ENCODE results near the gene LNX1.

Gene LNX1

DNA sequence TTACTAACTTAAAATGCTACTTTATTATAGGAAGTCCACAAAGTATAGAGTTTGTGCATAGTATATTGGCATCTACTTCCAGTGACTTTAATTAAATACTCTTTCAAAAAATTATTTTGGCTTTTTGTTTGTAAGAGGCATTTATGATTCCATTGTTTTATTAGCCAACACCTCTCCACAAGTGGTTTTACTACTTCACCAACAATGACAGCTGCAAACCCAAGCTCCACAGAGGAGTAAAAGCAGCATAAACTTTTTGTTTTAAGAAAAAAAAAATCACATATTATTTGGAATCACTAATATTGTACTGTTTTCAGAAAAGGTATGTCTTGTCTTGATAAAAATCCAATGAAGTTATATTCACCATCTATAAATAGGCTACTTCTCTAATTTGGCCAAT, 125.4 kb downstream of the LNX1 start:
- no peak for DNase-seq (ENCODE audit: low spot score)
- in situ Hi-C loops (cut with MboI; ENCODE audit: low pct_unique_long_range_greater_than_20kb, low sequenced_read_pairs, unreplicated experiment), result no loop called here

GRCh38 chr4:53465281-53465680, 126.0 kb downstream of the LNX1 start:
- no peak for DNase-seq (ENCODE audit: low spot score)
- in situ Hi-C loops (cut with MboI; ENCODE audit: low pct_unique_long_range_greater_than_20kb, low sequenced_read_pairs, unreplicated experiment), result no loop called here
- TF ChIP-seq, protein P1, sequence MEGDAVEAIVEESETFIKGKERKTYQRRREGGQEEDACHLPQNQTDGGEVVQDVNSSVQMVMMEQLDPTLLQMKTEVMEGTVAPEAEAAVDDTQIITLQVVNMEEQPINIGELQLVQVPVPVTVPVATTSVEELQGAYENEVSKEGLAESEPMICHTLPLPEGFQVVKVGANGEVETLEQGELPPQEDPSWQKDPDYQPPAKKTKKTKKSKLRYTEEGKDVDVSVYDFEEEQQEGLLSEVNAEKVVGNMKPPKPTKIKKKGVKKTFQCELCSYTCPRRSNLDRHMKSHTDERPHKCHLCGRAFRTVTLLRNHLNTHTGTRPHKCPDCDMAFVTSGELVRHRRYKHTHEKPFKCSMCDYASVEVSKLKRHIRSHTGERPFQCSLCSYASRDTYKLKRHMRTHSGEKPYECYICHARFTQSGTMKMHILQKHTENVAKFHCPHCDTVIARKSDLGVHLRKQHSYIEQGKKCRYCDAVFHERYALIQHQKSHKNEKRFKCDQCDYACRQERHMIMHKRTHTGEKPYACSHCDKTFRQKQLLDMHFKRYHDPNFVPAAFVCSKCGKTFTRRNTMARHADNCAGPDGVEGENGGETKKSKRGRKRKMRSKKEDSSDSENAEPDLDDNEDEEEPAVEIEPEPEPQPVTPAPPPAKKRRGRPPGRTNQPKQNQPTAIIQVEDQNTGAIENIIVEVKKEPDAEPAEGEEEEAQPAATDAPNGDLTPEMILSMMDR (IDR thresholded peaks at IDR 0.05; ENCODE audit: extremely low read depth, insufficient read depth, missing control alignments), result no peak

More for the DNA sequence above, 125.4 kb downstream of the LNX1 start:
- TF ChIP-seq, protein P1 (IDR thresholded peaks at IDR 0.05; ENCODE audit: extremely low read depth, insufficient read depth, missing control alignments), result no peak

GRCh38 chr4:53463340-53463739, 127.9 kb downstream of the LNX1 start:
- DNase-seq (ENCODE audit: low spot score), result no peak
- TF ChIP-seq, protein P1 (IDR thresholded peaks at IDR 0.05; ENCODE audit: extremely low read depth, insufficient read depth, missing control alignments), result no peak
- in situ Hi-C loops (cut with MboI; ENCODE audit: low pct_unique_long_range_greater_than_20kb, low sequenced_read_pairs, unreplicated experiment), result no loop called here

- no peak for DNase-seq (ENCODE audit: low spot score)
- TF ChIP-seq, protein P1 (IDR thresholded peaks at IDR 0.05; ENCODE audit: extremely low read depth, insufficient read depth, missing control alignments), result no peak
- in situ Hi-C loops (cut with MboI; ENCODE audit: low pct_unique_long_range_greater_than_20kb, low sequenced_read_pairs, unreplicated experiment), result no loop called here
These were observed 130.0 kb downstream of the LNX1 start for GRCh38 chr4:53461244-53461643.

DNA sequence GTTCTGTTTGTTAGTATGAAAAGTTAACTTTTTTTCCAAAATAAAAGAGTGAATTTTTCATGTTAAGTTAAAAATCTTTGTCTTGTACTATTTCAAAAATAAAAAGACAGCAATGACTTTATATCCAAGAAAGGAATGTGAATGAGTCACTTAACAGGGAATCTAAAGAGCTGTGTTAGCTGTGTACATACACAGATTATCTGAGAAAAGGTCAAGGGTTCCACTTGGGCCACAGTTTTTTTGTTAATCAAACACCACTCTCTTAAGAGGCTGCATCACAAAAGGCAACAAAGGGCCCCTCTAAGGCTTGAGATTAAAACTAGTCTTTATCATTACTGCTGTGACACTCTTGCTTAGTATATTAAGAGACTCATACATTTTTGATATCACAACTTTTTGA, 131.7 kb downstream of the LNX1 start:
- TF ChIP-seq, protein P1 (IDR thresholded peaks at IDR 0.05; ENCODE audit: extremely low read depth, insufficient read depth, missing control alignments), result no peak
- in situ Hi-C loops (cut with MboI; ENCODE audit: low pct_unique_long_range_greater_than_20kb, low sequenced_read_pairs, unreplicated experiment), result no loop called here
- DNase-seq (ENCODE audit: low spot score), result no peak

DNA sequence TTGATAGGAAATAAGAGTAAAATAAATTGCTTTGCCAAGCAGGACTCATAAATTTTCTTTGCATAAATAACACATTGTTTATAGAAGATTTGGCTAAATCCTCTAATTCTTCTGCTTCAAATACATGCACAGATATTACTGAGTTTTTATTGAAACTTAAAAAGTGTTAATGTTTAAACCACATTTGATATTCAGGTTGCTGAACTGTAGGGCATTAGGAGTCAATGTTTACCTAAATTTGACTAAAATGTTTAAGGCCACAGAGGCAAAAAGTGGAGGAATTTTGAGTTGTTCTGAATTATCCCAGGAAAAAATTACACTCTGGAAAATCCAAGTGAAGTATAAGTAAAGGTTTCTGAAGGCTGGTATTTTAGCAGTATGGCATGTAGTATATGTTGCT, 135.1 kb downstream of the LNX1 start:
- TF ChIP-seq, protein P1 (IDR thresholded peaks at IDR 0.05; ENCODE audit: extremely low read depth, insufficient read depth, missing control alignments), result no peak
- in situ Hi-C loops (cut with MboI; ENCODE audit: low pct_unique_long_range_greater_than_20kb, low sequenced_read_pairs, unreplicated experiment), result no loop called here
- DNase-seq (ENCODE audit: low spot score), result no peak

DNA sequence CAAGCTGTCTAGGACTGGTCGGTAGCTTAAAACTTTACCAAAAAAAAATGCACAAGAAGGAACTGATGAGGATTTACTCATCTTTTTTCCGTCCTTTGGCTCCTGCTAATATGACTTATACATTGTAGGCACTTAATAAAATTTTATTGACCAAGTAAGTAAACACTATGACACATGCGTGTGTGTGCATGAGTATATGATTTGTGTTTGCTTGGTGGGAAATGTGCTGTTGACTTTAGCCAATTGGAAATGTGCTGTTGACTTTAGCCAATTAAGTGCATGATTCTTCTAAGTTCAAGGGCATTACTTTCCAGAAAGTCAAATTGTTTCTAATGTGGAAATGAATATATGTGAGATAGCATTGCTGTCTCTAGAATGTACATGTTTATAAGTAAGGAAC, 135.5 kb downstream of the LNX1 start:
- no peak for DNase-seq (ENCODE audit: low spot score)
- in situ Hi-C loops (cut with MboI; ENCODE audit: low pct_unique_long_range_greater_than_20kb, low sequenced_read_pairs, unreplicated experiment), result no loop called here
- TF ChIP-seq, protein P1 (IDR thresholded peaks at IDR 0.05; ENCODE audit: extremely low read depth, insufficient read depth, missing control alignments), result no peak
